Tibial artery (tissue), 4 donors: ENCODE results near the gene CENPU.

Experiments
- DNase-seq, 2 donors: peaks; one replicate each; pipeline ENCODE4 v3.0.0-alpha.2; 2019
- H3K27ac ChIP-seq, 2 donors: fragments of 200-600 bp; sonication (generic) in 1 of 2; 1 replicate in 1 of 2; 2 replicates in 1 of 2; pipeline ENCODE4 v1.5.1; 2018 to 2019; ENCODE audit warnings: mild to moderate bottlenecking in 1 of 2
- H3K27me3 ChIP-seq, 2 donors: fragments of 200-600 bp; sonication (generic) in 1 of 2; one replicate each; pipeline versions ENCODE4 v1.5.1 to v1.6.0; 2016 to 2019
- H3K36me3 ChIP-seq, 3 donors: fragments of 200-600 bp; sonication (generic) in 2 of 3; one replicate each; pipeline ENCODE4 v1.5.1; 2016 to 2019; ENCODE audit warnings: mild to moderate bottlenecking in 2 of 3
- H3K4me1 ChIP-seq, 4 donors: fragments of 200-600 bp; sonication (generic) in 2 of 4; 1 replicate in 3 of 4; 2 replicates in 1 of 4; pipeline ENCODE4 v1.5.1; 2016 to 2019
- H3K4me3 ChIP-seq, 2 donors: fragments of 200-600 bp; sonication (generic) in 1 of 2; 1 replicate in 1 of 2; 2 replicates in 1 of 2; pipeline ENCODE4 v1.5.1; 2018 to 2019; ENCODE audit warnings: mild to moderate bottlenecking in 2 of 2
- H3K9me3 ChIP-seq, 3 donors: fragments of 200-600 bp; sonication (generic) in 1 of 3; one replicate each; pipeline ENCODE4 v1.5.1; 2016 to 2019
- intact Hi-C: fragments of 100-400 bp; cut with DNase I; formaldehyde crosslinking; loops from one replicate; pipeline ENCODE4 v1.15.0; 2023; ENCODE audit warnings: low total_unique reads
- TF ChIP-seq, protein P1 (sequence below), 2 experiments: fragments of 200-600 bp in 1 of 2; fragments of 450-650 bp in 1 of 2; IDR thresholded peaks; one replicate each; pipeline ENCODE4 v1.5.1; 2017 to 2019; ENCODE audit warnings: antibody characterized with exemption in 2 of 2, mild to moderate bottlenecking in 1 of 2, moderate library complexity in 1 of 2

CENPU gene

GRCh38 chr4:184766446-184766845 is 32.5 kb upstream of the CENPU start:
- no peaks in the 10 kb centered on the region for H3K27me3 ChIP-seq
- H3K9me3 ChIP-seq, result no peaks in the 10 kb centered on the region
- H3K36me3 ChIP-seq, result peaks cover 63 to 91% (median 79%) of the 10 kb centered on the region in 3 donors
- H3K4me1 ChIP-seq, result no peaks in the 10 kb centered on the region
- intact Hi-C loops, result no loop called here
- DNase-seq, result peak in 1 of 2 donors; percentile 28
- TF ChIP-seq, protein P1, sequence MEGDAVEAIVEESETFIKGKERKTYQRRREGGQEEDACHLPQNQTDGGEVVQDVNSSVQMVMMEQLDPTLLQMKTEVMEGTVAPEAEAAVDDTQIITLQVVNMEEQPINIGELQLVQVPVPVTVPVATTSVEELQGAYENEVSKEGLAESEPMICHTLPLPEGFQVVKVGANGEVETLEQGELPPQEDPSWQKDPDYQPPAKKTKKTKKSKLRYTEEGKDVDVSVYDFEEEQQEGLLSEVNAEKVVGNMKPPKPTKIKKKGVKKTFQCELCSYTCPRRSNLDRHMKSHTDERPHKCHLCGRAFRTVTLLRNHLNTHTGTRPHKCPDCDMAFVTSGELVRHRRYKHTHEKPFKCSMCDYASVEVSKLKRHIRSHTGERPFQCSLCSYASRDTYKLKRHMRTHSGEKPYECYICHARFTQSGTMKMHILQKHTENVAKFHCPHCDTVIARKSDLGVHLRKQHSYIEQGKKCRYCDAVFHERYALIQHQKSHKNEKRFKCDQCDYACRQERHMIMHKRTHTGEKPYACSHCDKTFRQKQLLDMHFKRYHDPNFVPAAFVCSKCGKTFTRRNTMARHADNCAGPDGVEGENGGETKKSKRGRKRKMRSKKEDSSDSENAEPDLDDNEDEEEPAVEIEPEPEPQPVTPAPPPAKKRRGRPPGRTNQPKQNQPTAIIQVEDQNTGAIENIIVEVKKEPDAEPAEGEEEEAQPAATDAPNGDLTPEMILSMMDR (IDR thresholded peaks at IDR 0.05), result no peak
- no peak overlapping the region for H3K4me3 ChIP-seq
- no peak overlapping the region for H3K27ac ChIP-seq

GRCh38 chr4:184765473-184766340 is 31.8 kb upstream of the CENPU start:
- Histone ChIP-seq H3K9me3 (no peaks in the 10 kb centered on the region), H3K4me1 (no peaks in the 10 kb centered on the region), H3K36me3 (peaks cover 70 to 96% (median 87%) of the 10 kb centered on the region in 3 donors), H3K27ac (no peak overlapping the region), H3K27me3 (no peaks in the 10 kb centered on the region), H3K4me3 (no peak overlapping the region)
- DNase-seq, result peak in 1 of 2 donors; percentile 49
- intact Hi-C loops, result no loop called here
- TF ChIP-seq, protein P1 (IDR thresholded peaks at IDR 0.05), result no peak

DNA sequence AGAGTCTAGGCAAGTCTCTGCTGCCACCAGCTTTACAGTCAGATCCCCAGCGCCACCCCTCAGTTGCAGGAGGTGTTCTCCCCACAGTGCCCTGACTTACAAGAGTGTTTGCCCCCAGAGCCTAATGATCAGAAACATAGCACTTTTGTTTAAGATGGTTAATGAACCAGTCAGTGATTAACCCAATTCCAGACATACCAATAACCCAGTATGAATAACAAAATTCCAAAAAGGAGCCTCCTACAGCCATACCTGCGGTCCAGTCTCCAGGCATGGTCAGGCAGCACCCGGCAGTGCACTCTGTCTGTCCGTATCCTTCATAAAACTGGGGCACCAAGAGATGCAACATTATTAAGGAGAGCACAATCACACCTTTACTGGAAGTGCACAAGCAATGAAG is 30.7 kb upstream of the CENPU start:
- H3K27me3 ChIP-seq, result no peaks in the 10 kb centered on the region
- TF ChIP-seq, protein P1 (IDR thresholded peaks at IDR 0.05), result no peak
- DNase-seq, result peak in 1 of 2 donors; percentile 16
- H3K27ac ChIP-seq, result no peak overlapping the region
- H3K9me3 ChIP-seq, result no peaks in the 10 kb centered on the region
- intact Hi-C loops, result no loop called here
- H3K36me3 ChIP-seq, result peaks cover 73 to 96% (median 90%) of the 10 kb centered on the region in 3 donors
- no peak overlapping the region for H3K4me3 ChIP-seq
- H3K4me1 ChIP-seq, result no peaks in the 10 kb centered on the region

GRCh38 chr4:184763150-184763780 is 29.4 kb upstream of the CENPU start:
- Histone ChIP-seq H3K9me3 (no peaks in the 10 kb centered on the region), H3K27ac (no peak overlapping the region), H3K4me3 (no peak overlapping the region), H3K27me3 (no peaks in the 10 kb centered on the region), H3K36me3 (peaks cover 64 to 87% (median 83%) of the 10 kb centered on the region in 3 donors), H3K4me1 (peaks cover 0 to under 1% (median 0%) of the 10 kb centered on the region in 4 donors)
- peak in 1 of 2 donors; percentile 37 for DNase-seq
- intact Hi-C loops, result no loop called here
- TF ChIP-seq, protein P1 (IDR thresholded peaks at IDR 0.05), result no peak

GRCh38 chr4:184762100-184762499 is 28.2 kb upstream of the CENPU start:
- peaks cover 58 to 78% (median 73%) of the 10 kb centered on the region in 3 donors for H3K36me3 ChIP-seq
- intact Hi-C loops, result no loop called here

More at GRCh38 chr4:184762100-184762499, 28.2 kb upstream of the CENPU start:
- H3K4me1 ChIP-seq, result peaks cover 0 to 11% (median 0%) of the 10 kb centered on the region in 4 donors
- no peak overlapping the region for H3K27ac ChIP-seq
- no peak for DNase-seq
- TF ChIP-seq, protein P1 (IDR thresholded peaks at IDR 0.05), result no peak
- no peaks in the 10 kb centered on the region for H3K9me3 ChIP-seq
- no peak overlapping the region for H3K4me3 ChIP-seq
- H3K27me3 ChIP-seq, result no peaks in the 10 kb centered on the region
